H1 (cell line): ENCODE data around the gene SLIT3. TPM values are rescaled to one million over a fixed set of nuclear protein-coding genes. Genes with fewer than 3 reads are reported as not detected.

Experiments used
- CTCF ChIA-PET: fragments of 300-600 bp; sonication (Branson Sonifier 250); formaldehyde crosslinking; loops from one replicate; lab custom pipeline; 2021; ENCODE audit not compliant: partially characterized antibody; lab: Charles Lee
- POLR2A ChIA-PET: fragments of 300-600 bp; sonication (Branson Sonifier 250); formaldehyde crosslinking; loops from one replicate; lab custom pipeline; 2021; ENCODE audit warnings: inconsistent platforms; ENCODE audit not compliant: partially characterized antibody; lab: Charles Lee
- DNase-seq, 2 experiments: peaks; one replicate each; pipeline versions ENCODE4 v3.0.0 to v3.0.0-alpha.2; 2010 to 2022; ENCODE audit warnings: low spot score in 2 of 2, low read depth in 1 of 2, mixed read lengths in 1 of 2
- FAIRE-seq: peaks from 2 replicates; lab custom pipeline; 2011; peaks lifted over from hg19 to GRCh38; lab: Jason Lieb, UNC
- H2AFZ ChIP-seq: 2 replicates; pipeline ENCODE4 v1.8.1; 2012; ENCODE audit warnings: low read length, inconsistent platforms
- H2AK5ac ChIP-seq: 2 replicates; pipeline ENCODE4 v1.6.1; 2013; ENCODE audit warnings: low read depth, low read length
- H2BK120ac ChIP-seq: replicated peaks from 2 replicates; pipeline ENCODE3; 2013; ENCODE audit warnings: low read depth, low read length, inconsistent platforms
- H2BK12ac ChIP-seq: 2 replicates; pipeline ENCODE4 v1.6.1; 2013; ENCODE audit warnings: low read depth, low read length
- H2BK15ac ChIP-seq: 2 replicates; pipeline ENCODE4 v1.6.1; 2013; ENCODE audit warnings: low read length
- H2BK20ac ChIP-seq: 2 replicates; pipeline ENCODE4 v1.6.1; 2013; ENCODE audit warnings: low read length
- H2BK5ac ChIP-seq: 2 replicates; pipeline ENCODE4 v1.6.1; 2013; ENCODE audit warnings: low read depth, low read length
- H3K14ac ChIP-seq: 2 replicates; pipeline ENCODE4 v1.6.1; 2013; ENCODE audit warnings: inconsistent platforms; ENCODE audit not compliant: insufficient read length
- H3K18ac ChIP-seq: 2 replicates; pipeline ENCODE4 v1.6.1; 2013; ENCODE audit warnings: low read length; ENCODE audit errors: extremely low read depth
- H3K23ac ChIP-seq: 2 replicates; pipeline ENCODE4 v1.6.1; 2013; ENCODE audit warnings: inconsistent platforms; ENCODE audit not compliant: insufficient read length
- H3K23me2 ChIP-seq: 2 replicates; pipeline ENCODE4 v1.6.1; 2013; ENCODE audit warnings: low read depth, low read length
- H3K27ac ChIP-seq: 2 replicates; pipeline ENCODE4 v1.6.1; 2011; ENCODE audit warnings: low read depth, low read length, inconsistent platforms
- H3K27me3 ChIP-seq, 4 experiments: replicated peaks in 1 of 4; 1 replicate in 1 of 4; 2 replicates in 3 of 4; pipeline versions ENCODE4 v1.6.1 to v1.8.1; 2011 to 2013; ENCODE audit warnings: low read length in 3 of 4, mild to moderate bottlenecking in 3 of 4, inconsistent platforms in 2 of 4, mixed read lengths in 2 of 4, moderate library complexity in 1 of 4; ENCODE audit not compliant: control insufficient read depth in 3 of 4, insufficient read depth in 3 of 4; ENCODE audit errors: extremely low read depth in 1 of 4
- H3K36me3 ChIP-seq, 4 experiments: 2 replicates each; pipeline versions ENCODE4 v1.6.1 to v1.8.1; 2011 to 2013; ENCODE audit warnings: mild to moderate bottlenecking in 4 of 4, low read length in 3 of 4, moderate library complexity in 2 of 4, control low read depth in 1 of 4, inconsistent platforms in 1 of 4; ENCODE audit not compliant: insufficient read depth in 4 of 4, control insufficient read depth in 2 of 4
- H3K4ac ChIP-seq: replicated peaks from 2 replicates; pipeline ENCODE3; 2013; ENCODE audit warnings: low read length, low read depth, mixed read lengths, inconsistent platforms; ENCODE audit not compliant: insufficient read length
- H3K4me1 ChIP-seq, 4 experiments: replicated peaks in 1 of 4; 1 replicate in 1 of 4; 2 replicates in 3 of 4; pipeline versions ENCODE4 v1.6.1 to v1.8.1; 2011 to 2013; ENCODE audit warnings: low read length in 3 of 4, inconsistent platforms in 2 of 4, mixed read lengths in 1 of 4; ENCODE audit not compliant: insufficient read depth in 4 of 4, control insufficient read depth in 3 of 4
- H3K4me2 ChIP-seq, 2 experiments: 2 replicates each; pipeline versions ENCODE4 v1.6.1 to v1.8.1; 2011 to 2013; ENCODE audit warnings: low read depth in 2 of 2, low read length in 2 of 2, control low read depth in 1 of 2, inconsistent platforms in 1 of 2, mild to moderate bottlenecking in 1 of 2; ENCODE audit not compliant: insufficient read depth in 1 of 2
- H3K4me3 ChIP-seq, 4 experiments: fragments of 200-600, 300-600 bp in 1 of 4; sonication (generic), shearing (Covaris generic), sonication (Bioruptor Twin) in 1 of 4; 2 replicates each; pipeline versions ENCODE4 v1.5.1 to v1.8.1; 2011 to 2016; ENCODE audit warnings: low read length in 4 of 4, low read depth in 3 of 4, control low read depth in 2 of 4, inconsistent platforms in 2 of 4, mild to moderate bottlenecking in 2 of 4, mixed read lengths in 1 of 4, moderate library complexity in 1 of 4; ENCODE audit not compliant: insufficient read depth in 2 of 4; ENCODE audit errors: extremely low read depth in 1 of 4
- H3K56ac ChIP-seq: replicated peaks from 2 replicates; pipeline ENCODE3; 2013; ENCODE audit warnings: low read depth, mild to moderate bottlenecking, mixed read lengths, low read length, inconsistent platforms; ENCODE audit not compliant: insufficient read length
- H3K79me1 ChIP-seq: 2 replicates; pipeline ENCODE4 v1.6.1; 2013; ENCODE audit warnings: low read depth, low read length, control low read depth
- H3K79me2 ChIP-seq, 2 experiments: 2 replicates each; pipeline versions ENCODE4 v1.6.1 to v1.8.1; 2012 to 2013; ENCODE audit warnings: low read length in 2 of 2, mild to moderate bottlenecking in 2 of 2, inconsistent platforms in 1 of 2; ENCODE audit not compliant: insufficient read depth in 2 of 2, control insufficient read depth in 1 of 2
- H3K9ac ChIP-seq, 4 experiments: replicated peaks in 1 of 4; 1 replicate in 1 of 4; 2 replicates in 3 of 4; pipeline versions ENCODE4 v1.6.1 to v1.8.1; 2011 to 2013; ENCODE audit warnings: low read depth in 3 of 4, low read length in 3 of 4, control low read depth in 2 of 4, mild to moderate bottlenecking in 2 of 4, moderate library complexity in 2 of 4, inconsistent platforms in 1 of 4; ENCODE audit errors: extremely low read depth in 1 of 4
- H3K9me3 ChIP-seq, 2 experiments: 2 replicates each; pipeline versions ENCODE4 v1.6.1 to v1.8.1; 2012 to 2013; ENCODE audit warnings: mild to moderate bottlenecking in 2 of 2, moderate library complexity in 2 of 2, control low read depth in 1 of 2, inconsistent platforms in 1 of 2, low read depth in 1 of 2, low read length in 1 of 2, mixed read lengths in 1 of 2; ENCODE audit not compliant: insufficient read depth in 2 of 2
- H4K20me1 ChIP-seq, 2 experiments: replicated peaks in 1 of 2; 2 replicates each; pipeline versions ENCODE3 to v1.8.1; 2011 to 2013; ENCODE audit warnings: inconsistent platforms in 2 of 2, low read length in 2 of 2, mild to moderate bottlenecking in 1 of 2; ENCODE audit not compliant: insufficient read depth in 2 of 2, control insufficient read depth in 1 of 2
- H4K5ac ChIP-seq: 2 replicates; pipeline ENCODE4 v1.6.1; 2013; ENCODE audit warnings: low read length, low read depth, mixed read lengths, inconsistent platforms; ENCODE audit not compliant: insufficient read length
- H4K8ac ChIP-seq: 2 replicates; pipeline ENCODE4 v1.8.0; 2013; ENCODE audit warnings: mild to moderate bottlenecking, moderate library complexity, low read length, inconsistent platforms; ENCODE audit not compliant: insufficient read depth; ENCODE audit errors: extremely low read depth
- H4K91ac ChIP-seq: replicated peaks from 2 replicates; pipeline ENCODE3; 2013; ENCODE audit warnings: low read length, mixed read lengths, inconsistent platforms; ENCODE audit not compliant: insufficient read length
- CBX8 ChIP-seq: fragments of 300-800, 300-1000 bp; sonication (generic); IDR thresholded peaks from 2 replicates; pipeline ENCODE4 v1.7.1; 2016; ENCODE audit warnings: low read depth, low read length, borderline replicate concordance
- EZH2 ChIP-seq: fragments of 200-600 bp; sonication (generic); IDR thresholded peaks from 2 replicates; pipeline ENCODE4 v1.7.1; 2012; ENCODE audit warnings: low read depth, mild to moderate bottlenecking, moderate library complexity, low read length, inconsistent platforms; ENCODE audit not compliant: severe bottlenecking
- KDM1A ChIP-seq: fragments of 200-600, 300-600 bp; sonication (generic); IDR thresholded peaks from 2 replicates; pipeline ENCODE4 v1.7.1; 2016; ENCODE audit warnings: mild to moderate bottlenecking, low read length, borderline replicate concordance
- RFX5 ChIP-seq: IDR thresholded peaks from 2 replicates; pipeline ENCODE4 v1.6.1; 2011; ENCODE audit warnings: low read depth, low read length, improper control_type of control experiment, borderline replicate concordance
- SRF ChIP-seq: IDR thresholded peaks from 2 replicates; pipeline ENCODE4 v1.6.1; 2011; ENCODE audit warnings: mild to moderate bottlenecking, low read depth, low read length, moderate library complexity
- TAF1 ChIP-seq: IDR thresholded peaks from 2 replicates; pipeline ENCODE4 v1.6.1; 2011; ENCODE audit warnings: mild to moderate bottlenecking, low read depth, low read length
- TBP ChIP-seq: IDR thresholded peaks from 2 replicates; pipeline ENCODE4 v1.6.1; 2011; ENCODE audit warnings: low read depth, low read length, improper control_type of control experiment
- WGBS, 2 experiments: shearing (Covaris generic) in 1 of 2; methylation state at CpG; one replicate each; pipeline versions ENCODE4 v1.1.6 to v1.1.7; 2013 to 2015; ENCODE audit warnings: low lambda C conversion rate in 2 of 2, mixed read lengths in 2 of 2, inconsistent platforms in 1 of 2, low coverage in 1 of 2, missing lambda C conversion rate in 1 of 2; ENCODE audit not compliant: insufficient replicate concordance in 2 of 2, insufficient coverage in 1 of 2, insufficient read length in 1 of 2; ENCODE audit errors: extremely low coverage in 1 of 2, missing lambda C conversion rate in 1 of 2; 5-methylcytosine and 5-hydroxymethylcytosine counted together
- polyA plus RNA-seq, 7 experiments: library from polyadenylated mRNA; depleted of rRNA in 3 of 7; stranded (reverse) in 5 of 7; unstranded in 2 of 7; fragments of >200 nt in 5 of 7; fragments of 200-250 nt in 2 of 7; gene quantifications; 1 replicate in 5 of 7; 2 replicates in 1 of 7; 4 replicates in 1 of 7; pipeline versions ENCODE4 v1.2.1 to v1.2.3, GENCODE V29; 2011 to 2013; ENCODE audit warnings: missing spikeins in 2 of 7, mixed read lengths in 2 of 7
- total RNA-seq: library from RNA; stranded (reverse); fragmentation: NEBNext Ultra II Directional; extraction: Animal tissue kit (Norgen Biotek cat#: 25700); gene quantifications from 2 replicates; pipeline ENCODE4 v1.2.1, GENCODE V29; 2021

Gene SLIT3
- total and polyA plus RNA-seq, 2 of the 8 experiments (the other 6 are each of a cell fraction or from before 2014, with no cell fraction given): 1.1 to 1.2 TPM

DNA sequence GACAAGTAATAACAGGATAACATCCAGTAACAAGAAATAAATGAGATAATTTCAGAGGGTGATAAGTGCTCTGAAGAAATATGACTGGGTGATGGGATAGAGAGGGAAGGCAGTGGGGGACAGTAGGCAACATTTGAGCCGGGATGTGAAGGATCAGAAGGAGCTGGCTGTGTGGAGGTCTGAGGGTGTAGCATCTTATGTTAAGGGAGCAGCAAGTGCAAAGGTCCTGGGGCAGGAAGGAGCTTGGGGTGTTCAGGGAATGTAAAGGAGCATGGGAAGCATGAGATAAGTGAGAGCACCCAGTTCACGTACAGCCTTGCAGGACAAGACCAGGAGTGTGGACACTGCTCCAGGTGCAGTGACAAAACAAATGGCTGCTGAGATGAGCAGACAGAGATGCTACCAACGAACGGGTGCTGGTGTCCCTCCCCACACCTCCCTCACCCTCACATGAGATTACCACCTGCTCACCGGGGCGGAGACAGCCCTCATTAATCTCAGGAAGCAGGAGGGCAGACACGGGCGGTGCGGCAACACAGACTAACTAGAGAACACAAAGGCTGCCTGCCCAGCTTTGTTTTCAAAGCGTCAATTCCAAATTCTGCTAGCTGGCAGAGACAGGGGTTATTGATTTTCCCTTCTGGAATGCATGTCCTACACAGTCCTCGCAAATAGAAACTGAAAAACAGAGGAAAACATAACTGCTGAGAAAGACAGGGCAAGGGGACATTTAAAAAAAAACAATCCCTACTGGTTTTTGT, 423.6 kb downstream of the SLIT3 start:
- no peak for DNase-seq
- H3K36me3 ChIP-seq: no peaks in the 10 kb centered on the region
- peaks cover 0 to 7% (median 3%) of the 10 kb centered on the region in 4 experiments; a peak in 3 of 7 replicates for H3K27me3 ChIP-seq
- no peak overlapping the region for H2BK120ac ChIP-seq
- no peak overlapping the region for H4K91ac ChIP-seq
- no peak overlapping the region for H3K14ac ChIP-seq
- FAIRE-seq: no peak
- H3K4ac ChIP-seq: no peak overlapping the region
- ChIA-PET CTCF (interaction anchor here (0.8 kb wide), 1 partner anchor 207 kb away, joined by 3 read pairs; no protein-coding TSS in a partner anchor), POLR2A (no interaction called here)
- no peak overlapping the region for H3K4me3 ChIP-seq
- H3K27ac ChIP-seq: no peak overlapping the region
- H2BK12ac ChIP-seq: no peak overlapping the region
- no peak overlapping the region for H2BK5ac ChIP-seq
- H3K23me2 ChIP-seq: peaks cover 2% of the 10 kb centered on the region; the same call in 1 of the 2 replicates
- no peak overlapping the region for H4K5ac ChIP-seq
- H3K79me1 ChIP-seq: no peaks in the 10 kb centered on the region
- no peak overlapping the region for H2BK20ac ChIP-seq
- H3K4me1 ChIP-seq: peaks cover 3 to 10% (median 4%) of the 10 kb centered on the region in 4 experiments; a peak in 6 of 7 replicates
- H2BK15ac ChIP-seq: no peak overlapping the region
- no peak overlapping the region for H3K4me2 ChIP-seq
- no peaks in the 10 kb centered on the region for H3K79me2 ChIP-seq
- H3K9me3 ChIP-seq: no peaks in the 10 kb centered on the region
- no peak overlapping the region for H4K8ac ChIP-seq
- no peak overlapping the region for H3K18ac ChIP-seq
- WGBS, 2 experiments: 87% methylated on average over 11 of the region's 11 CpGs; no CpG with 5 or more reads in 1 of the 2 experiments
- H3K23ac ChIP-seq: no peak overlapping the region
- no peak overlapping the region for H3K56ac ChIP-seq
- H4K20me1 ChIP-seq: no peaks in the 10 kb centered on the region
- TF ChIP-seq KDM1A: peak; percentile 46; the same call in 1 of the 2 replicates
- TF ChIP-seq SRF: no peak
- TF ChIP-seq TAF1: no peak
- no peak for TF ChIP-seq EZH2
- no peak for TF ChIP-seq TBP
- no peak for TF ChIP-seq RFX5
- no peak for TF ChIP-seq CBX8
- H2AK5ac ChIP-seq: 0 out of 2 replicates have a peak overlapping the region, but pooled peaks have one; percentile 56
- no peak overlapping the region for H3K9ac ChIP-seq
- no peak overlapping the region for H2AFZ ChIP-seq
